ENCODE data around the gene PPP1R3F.
"Not testable (repeated sequence)": the region's sequence is repeated elsewhere in the genome, so short reads cannot be mapped to it uniquely, and the experiment has no call there.

The PPP1R3F gene

DNA sequence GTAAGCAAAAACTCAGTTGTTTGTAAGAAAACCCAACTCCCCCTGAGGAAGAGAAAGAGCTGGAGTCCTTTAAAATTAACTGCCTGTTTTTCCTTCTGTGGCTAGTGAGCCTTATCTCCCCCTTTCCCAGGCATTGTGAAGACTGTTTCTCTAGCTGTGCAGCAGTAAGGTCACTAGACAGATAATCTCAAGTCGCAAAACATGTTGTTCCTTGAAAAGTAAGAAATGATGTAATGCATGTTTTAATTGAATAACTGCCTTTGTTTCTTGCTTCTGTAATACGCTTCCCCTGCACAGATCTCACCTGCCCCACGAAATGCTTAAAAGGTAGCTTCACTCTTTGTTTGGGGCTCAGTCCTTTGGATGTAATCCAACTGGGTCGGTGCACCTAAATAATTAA is 46.5 kb downstream of the PPP1R3F start:
- DNase-seq (ENCODE audit: low spot score): no peak

GRCh38 chrX:49321737-49322136 is 52.1 kb downstream of the PPP1R3F start, which contains the start of gene GAGE12J:
TSS of gene GAGE12J (plus strand) at chrX:49322037. CDS start at chrX:49323194, 1,157 bp downstream.
- DNase-seq (ENCODE audit: low spot score): not testable (repeated sequence)

DNA sequence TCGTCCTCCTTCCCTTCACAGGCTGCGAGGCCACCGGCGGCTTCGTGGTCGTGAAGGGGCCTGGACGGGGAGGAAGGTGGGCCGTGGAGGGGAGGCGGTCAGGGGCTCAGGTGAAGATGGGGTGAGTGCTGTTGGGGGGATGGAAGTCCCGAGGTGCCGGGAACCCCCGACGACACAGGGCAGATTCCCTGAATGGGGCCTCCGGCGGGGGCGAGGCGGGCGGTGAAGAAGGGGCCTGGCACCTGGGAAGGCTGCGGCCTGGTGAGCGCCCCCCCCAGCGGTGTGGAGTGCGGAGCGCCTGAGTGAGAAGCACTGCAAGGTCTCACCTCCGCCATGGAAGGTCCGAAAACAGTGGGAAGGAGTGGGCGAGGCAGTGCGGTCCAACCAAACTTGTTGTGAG is 52.7 kb downstream of the PPP1R3F start:
- DNase-seq (ENCODE audit: low spot score): not testable (repeated sequence)

GRCh38 chrX:49323735-49324134 is 54.1 kb downstream of the PPP1R3F start:
- DNase-seq (ENCODE audit: low spot score): not testable (repeated sequence)

GRCh38 chrX:49330421-49330820 is 60.8 kb downstream of the PPP1R3F start:
- not testable (repeated sequence) for DNase-seq (ENCODE audit: low spot score)

DNA sequence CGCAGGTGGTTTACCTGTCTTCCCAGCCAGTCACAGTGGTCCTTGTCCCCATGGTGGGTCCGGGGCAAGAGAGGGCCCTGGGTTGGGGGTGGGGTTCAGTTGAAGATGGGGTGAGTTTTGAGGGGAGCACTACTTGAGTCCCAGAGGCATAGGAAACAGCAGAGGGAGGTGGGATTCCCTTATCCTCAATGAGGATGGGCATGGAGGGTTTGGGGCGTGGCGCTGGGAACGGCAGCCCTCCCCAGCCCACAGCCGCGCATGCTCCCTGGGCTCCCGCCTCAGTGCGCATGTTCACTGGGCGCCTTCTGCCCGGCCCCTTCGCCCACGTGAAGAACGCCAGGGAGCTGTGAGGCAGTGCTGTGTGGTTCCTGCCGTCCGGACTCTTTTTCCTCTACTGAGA is 61.7 kb downstream of the PPP1R3F start, which contains the start of gene GAGE13:
GAGE13 (plus strand) TSS at position 301 of the 400 bp plus-strand sequence. CDS start 1,156 bp downstream, outside the sequence.
- not testable (repeated sequence) for DNase-seq (ENCODE audit: low spot score)

- DNase-seq (ENCODE audit: low spot score): not testable (repeated sequence)
Observed at GRCh38 chrX:49331841-49332240, 62.2 kb downstream of the PPP1R3F start.
